GM18909 (cell line): ENCODE data around the gene PLPPR1.
"Not testable (repeated sequence)": the region's sequence is repeated elsewhere in the genome, so short reads cannot be mapped to it uniquely, and the experiment has no call there.

Experiments
- ATAC-seq: cut with Tn5 transposase; IDR thresholded peaks from one replicate; pipeline ENCODE4 v1.9.1; 2021; ENCODE audit warnings: mild to moderate bottlenecking; ENCODE audit not compliant: unreplicated experiment, poor library complexity

PLPPR1 gene

GRCh38 chr9:101327422-101327909, 298.9 kb downstream of the PLPPR1 start:
- ATAC-seq, result not testable (repeated sequence)

GRCh38 chr9:101332362-101332761, 303.8 kb downstream of the PLPPR1 start:
- ATAC-seq, result no peak

- no peak for ATAC-seq
Measured at GRCh38 chr9:101333490-101333889, 305.0 kb downstream of the PLPPR1 start.

- no peak for ATAC-seq
Measured at GRCh38 chr9:101333926-101334702, 305.6 kb downstream of the PLPPR1 start.

- ATAC-seq, result no peak
Measured at GRCh38 chr9:101336091-101336490, 307.6 kb downstream of the PLPPR1 start.

- no peak for ATAC-seq
Measured at GRCh38 chr9:101337237-101337636, 308.7 kb downstream of the PLPPR1 start.

GRCh38 chr9:101341958-101342357, 313.4 kb downstream of the PLPPR1 start:
- ATAC-seq, result no peak

- ATAC-seq, result no peak
Measured at GRCh38 chr9:101342595-101342994, 314.1 kb downstream of the PLPPR1 start.

GRCh38 chr9:101350285-101350684, 321.8 kb downstream of the PLPPR1 start:
- no peak for ATAC-seq

- ATAC-seq, result no peak
Measured at GRCh38 chr9:101352892-101353463, 324.5 kb downstream of the PLPPR1 start.

GRCh38 chr9:101353683-101354082, 325.2 kb downstream of the PLPPR1 start:
- ATAC-seq, result no peak

GRCh38 chr9:101354143-101354764, 325.7 kb downstream of the PLPPR1 start:
- ATAC-seq, result no peak

- no peak for ATAC-seq
Measured at GRCh38 chr9:101354765-101355708, 326.5 kb downstream of the PLPPR1 start.

GRCh38 chr9:101356619-101357018, 328.1 kb downstream of the PLPPR1 start:
- no peak for ATAC-seq

GRCh38 chr9:101359679-101360078, 331.2 kb downstream of the PLPPR1 start:
- ATAC-seq, result no peak

- ATAC-seq, result no peak
Measured at GRCh38 chr9:101360647-101361046, 332.1 kb downstream of the PLPPR1 start.

GRCh38 chr9:101362450-101362849, 333.9 kb downstream of the PLPPR1 start:
- no peak for ATAC-seq

GRCh38 chr9:101365181-101365580, 336.7 kb downstream of the PLPPR1 start:
- ATAC-seq, result no peak

- no peak for ATAC-seq
Measured at GRCh38 chr9:101366038-101366756, 337.7 kb downstream of the PLPPR1 start.

- ATAC-seq, result no peak
Measured at GRCh38 chr9:101367323-101367722, 338.8 kb downstream of the PLPPR1 start.
